Left ventricle myocardium inferior (tissue), 1 donor: Measurements from ENCODE around the gene HCN3. TPM values are rescaled to one million over a fixed set of nuclear protein-coding genes. Genes with fewer than 3 reads are reported as not detected.
"Not testable (repeated sequence)": the region's sequence is repeated elsewhere in the genome, so short reads cannot be mapped to it uniquely, and the experiment has no call there.

Source experiments
- DNase-seq: peaks from one replicate; pipeline ENCODE4 v3.0.0-alpha.2; 2020
- H3K27ac ChIP-seq: fragments of 200-600 bp; replicated peaks from 2 replicates; pipeline ENCODE4 v1.8.0; 2021
- H3K27me3 ChIP-seq: fragments of 200-600 bp; 2 replicates; pipeline ENCODE4 v1.8.0; 2021; ENCODE audit warnings: low read depth
- H3K36me3 ChIP-seq: fragments of 200-600 bp; 2 replicates; pipeline ENCODE4 v1.8.0; 2021
- H3K4me1 ChIP-seq: fragments of 200-600 bp; 2 replicates; pipeline ENCODE4 v1.8.0; 2021
- H3K4me3 ChIP-seq: fragments of 200-600 bp; 2 replicates; pipeline ENCODE4 v1.8.0; 2021; ENCODE audit warnings: mild to moderate bottlenecking, moderate library complexity
- H3K9me3 ChIP-seq: fragments of 200-600 bp; replicated peaks from 2 replicates; pipeline ENCODE4 v1.8.0; 2021
- CTCF ChIP-seq: fragments of 200-600 bp; IDR thresholded peaks from 2 replicates; pipeline ENCODE4 v1.8.0; 2021; ENCODE audit warnings: antibody characterized with exemption, mild to moderate bottlenecking, borderline replicate concordance
- intact Hi-C: fragments of 100-400 bp; cut with micrococcal nuclease; formaldehyde crosslinking; loops from one replicate; pipeline ENCODE4 v1.11.0; 2022
- total RNA-seq: library from RNA; stranded (reverse); fragmentation: NEBNext Ultra II Directional; extraction: Animal tissue kit (Norgen Biotek cat#: 25700); gene quantifications from one replicate; pipeline ENCODE4 v1.2.1, GENCODE V29; 2021
- donor health status: DM: no; HTN: yes; CAD: no; lungs with severe emphysema.

The HCN3 gene
- total RNA-seq, 1 donor from 2014 or later = 1.2 TPM

GRCh38 chr1:155285063-155285462 is 7.8 kb downstream of the HCN3 start:
- no peaks in the 10 kb centered on the region for H3K4me1 ChIP-seq
- H3K36me3 ChIP-seq = no peaks in the 10 kb centered on the region
- DNase-seq = no peak
- H3K9me3 ChIP-seq = no peaks in the 10 kb centered on the region
- no peak overlapping the region for H3K27ac ChIP-seq
- intact Hi-C loops = no loop called here
- H3K4me3 ChIP-seq = no peak overlapping the region
- no peaks in the 10 kb centered on the region for H3K27me3 ChIP-seq
- no peak for TF ChIP-seq CTCF

GRCh38 chr1:155285631-155286044 is 8.4 kb downstream of the HCN3 start:
- no peaks in the 10 kb centered on the region for H3K9me3 ChIP-seq
- DNase-seq = no peak
- H3K27ac ChIP-seq = no peak overlapping the region
- no peaks in the 10 kb centered on the region for H3K36me3 ChIP-seq
- intact Hi-C loops = no loop called here
- no peaks in the 10 kb centered on the region for H3K4me1 ChIP-seq
- no peaks in the 10 kb centered on the region for H3K27me3 ChIP-seq
- no peak for TF ChIP-seq CTCF
- no peak overlapping the region for H3K4me3 ChIP-seq

DNA sequence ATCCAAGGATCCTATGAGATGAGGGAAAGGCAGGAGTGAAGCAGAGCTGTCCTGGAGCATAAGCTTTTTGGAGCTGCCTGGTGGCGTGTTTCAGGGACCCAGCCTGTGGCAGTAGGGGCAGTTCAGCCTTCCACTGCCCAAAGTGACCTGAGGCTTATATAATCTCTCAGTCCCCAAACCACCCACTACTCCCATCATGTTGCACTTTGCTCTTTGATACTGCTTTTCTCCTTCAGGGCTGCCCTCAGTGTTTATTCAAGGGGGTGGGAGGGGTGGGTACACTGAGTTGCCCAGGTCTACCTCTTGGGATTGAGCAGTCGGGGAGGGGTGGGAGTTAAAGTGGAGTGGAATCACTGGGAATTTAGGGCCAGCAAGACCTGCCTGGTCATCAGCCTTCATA is 9.3 kb downstream of the HCN3 start:
- intact Hi-C loops = no loop called here
- TF ChIP-seq CTCF = no peak
- H3K9me3 ChIP-seq = no peaks in the 10 kb centered on the region

DNA sequence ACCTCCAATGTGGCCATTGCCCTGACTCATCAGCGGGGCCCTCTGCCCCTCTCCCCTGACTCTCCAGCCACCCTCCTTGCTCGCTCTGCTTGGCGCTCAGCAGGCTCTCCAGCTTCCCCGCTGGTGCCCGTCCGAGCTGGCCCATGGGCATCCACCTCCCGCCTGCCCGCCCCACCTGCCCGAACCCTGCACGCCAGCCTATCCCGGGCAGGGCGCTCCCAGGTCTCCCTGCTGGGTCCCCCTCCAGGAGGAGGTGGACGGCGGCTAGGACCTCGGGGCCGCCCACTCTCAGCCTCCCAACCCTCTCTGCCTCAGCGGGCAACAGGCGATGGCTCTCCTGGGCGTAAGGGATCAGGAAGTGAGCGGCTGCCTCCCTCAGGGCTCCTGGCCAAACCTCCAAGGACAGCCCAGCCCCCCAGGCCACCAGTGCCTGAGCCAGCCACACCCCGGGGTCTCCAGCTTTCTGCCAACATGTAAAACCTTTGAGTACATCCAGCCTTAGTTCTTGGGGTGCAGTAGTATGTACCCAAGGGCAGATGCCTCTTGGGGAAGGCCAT is 10.8 kb downstream of the HCN3 start:
- Histone ChIP-seq H3K4me3 (no peak overlapping the region), H3K4me1 (no peaks in the 10 kb centered on the region), H3K27ac (no peak overlapping the region), H3K27me3 (peaks cover 13% of the 10 kb centered on the region), H3K9me3 (no peaks in the 10 kb centered on the region), H3K36me3 (no peaks in the 10 kb centered on the region)
- DNase-seq = no peak
- intact Hi-C loops = no loop called here
- no peak for TF ChIP-seq CTCF

More for the DNA sequence above, 9.3 kb downstream of the HCN3 start:
- Histone ChIP-seq H3K36me3 (no peaks in the 10 kb centered on the region), H3K27ac (no peak overlapping the region), H3K4me1 (no peaks in the 10 kb centered on the region), H3K27me3 (peaks cover 2% of the 10 kb centered on the region), H3K4me3 (no peak overlapping the region)
- DNase-seq = no peak

DNA sequence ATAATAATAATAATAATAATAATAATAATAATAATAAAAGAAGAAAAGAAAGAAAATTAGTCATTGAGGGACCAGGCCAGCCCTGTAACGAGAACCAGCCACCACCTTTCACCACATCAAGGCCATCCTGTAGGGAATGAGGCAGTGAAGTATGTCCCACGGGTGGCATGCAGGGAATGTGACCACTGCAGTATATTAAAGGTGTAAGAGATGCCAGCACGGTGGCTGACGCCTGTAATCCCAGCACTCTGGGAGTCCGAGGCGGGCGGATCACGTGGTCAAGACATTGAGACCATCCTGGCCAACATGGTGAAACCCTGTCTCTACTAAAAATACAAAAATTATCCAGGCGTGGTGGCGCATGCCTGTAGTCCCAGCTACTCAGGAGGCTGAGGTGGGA is 13.7 kb downstream of the HCN3 start:
- H3K27ac ChIP-seq, H3K4me3 ChIP-seq, DNase-seq, intact Hi-C loops, H3K9me3 ChIP-seq, H3K36me3 ChIP-seq: not testable (repeated sequence)
- Histone ChIP-seq H3K4me1 (peaks cover 14% of the 10 kb centered on the region), H3K27me3 (peaks cover 42% of the 10 kb centered on the region)

DNA sequence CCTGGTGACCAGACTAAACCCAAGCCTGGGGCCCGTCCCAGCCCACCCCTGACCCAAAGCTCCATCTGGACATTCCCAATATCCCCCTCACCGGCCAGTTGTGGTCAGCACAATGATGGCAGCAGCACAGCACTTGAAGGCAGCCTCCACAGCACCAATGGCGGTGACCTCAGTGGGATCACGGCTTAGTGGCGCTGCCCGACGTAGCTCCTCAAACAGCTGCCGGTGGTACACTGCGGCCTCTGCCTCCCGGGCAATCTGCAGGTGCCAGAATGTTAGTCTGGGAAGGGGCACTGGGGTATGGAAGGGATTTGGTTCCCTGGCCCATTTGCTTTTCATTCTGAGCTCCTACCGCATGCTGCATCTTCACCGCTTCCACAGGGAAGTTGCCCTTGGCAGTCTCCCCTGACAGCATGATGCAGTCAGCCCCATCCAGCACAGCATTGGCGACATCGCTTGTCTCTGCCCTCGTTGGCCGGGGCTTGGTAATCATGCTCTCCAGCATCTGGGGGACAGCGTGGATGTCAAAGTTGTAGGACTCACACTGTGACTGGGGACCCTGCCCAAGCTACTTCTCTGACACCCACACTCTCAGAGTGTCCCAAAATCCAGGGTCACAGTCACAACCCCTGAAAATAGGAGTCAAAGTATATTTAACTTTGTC is 16.0 kb downstream of the HCN3 start:
- Histone ChIP-seq H3K27me3 (peaks cover 62% of the 10 kb centered on the region), H3K36me3 (no peaks in the 10 kb centered on the region), H3K9me3 (no peaks in the 10 kb centered on the region), H3K4me1 (peaks cover 14% of the 10 kb centered on the region), H3K27ac (no peak overlapping the region), H3K4me3 (no peak overlapping the region)
- intact Hi-C loops = no loop called here
- DNase-seq = no peak
- no peak for TF ChIP-seq CTCF
